ENCODE measurements around the gene SCGN.

GRCh38 chr6:25612666-25613065, 39.3 kb upstream of the SCGN start:
- TF ChIP-seq PPARA (CRISPR knock-in tag; IDR thresholded peaks at IDR 0.05; ENCODE audit: borderline replicate concordance) (no peak), ISL1 (CRISPR knock-in tag; IDR thresholded peaks at IDR 0.05) (no peak), ZC3H10 (CRISPR knock-in tag; IDR thresholded peaks at IDR 0.05) (no peak), SNAI2 (CRISPR knock-in tag; IDR thresholded peaks at IDR 0.05) (no peak), BACH2 (CRISPR knock-in tag; IDR thresholded peaks at IDR 0.05; ENCODE audit: borderline replicate concordance) (no peak), PATZ1 (CRISPR knock-in tag; IDR thresholded peaks at IDR 0.05; ENCODE audit: borderline replicate concordance) (no peak), ARNTL (CRISPR knock-in tag; IDR thresholded peaks at IDR 0.05; ENCODE audit: borderline replicate concordance, low read depth) (no peak), ZNF70 (CRISPR knock-in tag; IDR thresholded peaks at IDR 0.05) (no peak), RARB (CRISPR knock-in tag; IDR thresholded peaks at IDR 0.05) (no peak), ZFP3 (CRISPR knock-in tag; IDR thresholded peaks at IDR 0.05) (no peak), OSR1 (CRISPR knock-in tag; IDR thresholded peaks at IDR 0.05) (no peak), TCF4 (CRISPR knock-in tag; IDR thresholded peaks at IDR 0.05; ENCODE audit: borderline replicate concordance) (no peak)

All from SK-N-SH treated with all-trans-retinoic acid at 6 μM for 48 hours (cell line).